GM18868 (cell line): Measurements from ENCODE around the gene PTPN12.
A peak's percentile ranks its signal among the peaks of the same experiment; 100 is the strongest.

Experiments
- ATAC-seq: cut with Tn5 transposase; IDR thresholded peaks from one replicate; pipeline ENCODE4 v1.9.1; 2021; ENCODE audit warnings: mild to moderate bottlenecking, moderate library complexity; ENCODE audit not compliant: unreplicated experiment

Gene PTPN12

DNA sequence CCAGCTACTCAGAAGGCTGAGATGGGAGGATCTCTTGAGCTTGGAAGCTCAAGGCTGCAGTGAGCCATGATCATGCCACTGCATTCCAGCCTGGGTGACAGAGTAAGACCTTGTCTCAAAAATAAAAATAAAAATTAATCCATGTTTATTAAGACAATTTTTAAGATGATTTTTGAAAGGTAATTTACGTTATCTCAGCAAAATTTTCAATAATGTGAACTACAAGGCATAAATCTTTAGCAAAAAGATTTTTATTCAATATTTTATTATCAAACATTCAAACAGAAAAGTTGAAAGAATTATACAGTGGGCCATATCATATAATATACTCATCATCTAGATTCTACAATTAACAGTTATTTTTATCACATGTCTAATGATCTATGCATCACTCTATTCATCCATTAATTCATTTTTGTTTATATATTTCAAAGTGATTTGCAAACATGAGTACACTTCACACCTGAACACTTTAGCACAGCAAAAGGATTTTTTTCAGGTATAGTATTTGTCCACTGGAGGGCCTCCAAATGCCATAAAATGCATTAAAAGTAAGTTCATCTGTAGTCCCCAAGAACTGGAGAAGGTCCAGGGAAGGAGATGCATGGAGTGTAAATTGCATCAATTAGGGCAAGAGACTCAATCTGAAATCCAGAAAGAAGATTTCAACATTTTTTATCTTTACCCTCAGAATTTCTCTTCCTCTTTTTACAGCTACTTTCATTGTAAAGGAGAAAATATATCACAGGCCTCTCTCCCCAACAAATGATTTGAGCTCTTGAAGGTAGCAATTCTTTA lies 120.5 kb downstream of the PTPN12 start:
- ATAC-seq: peak; percentile 82

DNA sequence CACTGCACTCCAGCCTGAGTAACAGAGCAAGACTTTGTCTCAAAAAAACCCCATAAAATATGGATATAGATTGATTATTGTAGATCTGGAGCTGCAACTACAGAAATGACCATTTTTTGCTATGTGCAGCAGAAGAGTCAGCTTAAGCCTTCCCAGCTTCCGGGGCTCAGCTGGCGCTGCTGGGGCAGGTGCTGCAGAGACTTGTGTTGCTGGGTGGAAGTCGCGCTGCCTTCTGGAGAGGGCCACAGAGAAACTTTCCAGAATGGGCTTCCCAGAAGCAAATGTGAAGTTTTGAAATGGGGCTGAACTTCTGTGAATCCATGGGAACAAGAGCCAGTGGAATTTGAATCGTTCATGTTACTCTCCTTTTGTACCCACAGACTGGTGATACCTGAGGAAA lies 121.8 kb downstream of the PTPN12 start:
- no peak for ATAC-seq

DNA sequence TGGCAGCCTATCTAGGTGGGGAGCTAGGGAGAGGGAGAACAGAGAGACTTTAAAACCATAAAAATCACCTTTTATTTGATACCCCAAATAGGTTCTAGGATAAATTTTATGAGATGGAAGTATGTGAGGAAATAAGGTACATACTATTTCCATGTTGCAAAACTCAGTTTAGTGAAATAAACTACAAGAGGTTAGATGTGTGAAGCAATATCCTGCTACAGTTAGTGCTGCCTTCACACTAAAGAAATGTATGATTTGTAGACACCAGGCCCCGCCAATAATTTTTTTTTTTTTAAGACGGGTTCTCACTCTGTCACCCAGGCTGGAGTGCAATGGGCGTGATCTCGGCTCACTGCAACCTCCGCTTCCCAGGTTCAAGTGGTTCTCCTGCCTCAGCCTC lies 124.7 kb downstream of the PTPN12 start:
- ATAC-seq: no peak

DNA sequence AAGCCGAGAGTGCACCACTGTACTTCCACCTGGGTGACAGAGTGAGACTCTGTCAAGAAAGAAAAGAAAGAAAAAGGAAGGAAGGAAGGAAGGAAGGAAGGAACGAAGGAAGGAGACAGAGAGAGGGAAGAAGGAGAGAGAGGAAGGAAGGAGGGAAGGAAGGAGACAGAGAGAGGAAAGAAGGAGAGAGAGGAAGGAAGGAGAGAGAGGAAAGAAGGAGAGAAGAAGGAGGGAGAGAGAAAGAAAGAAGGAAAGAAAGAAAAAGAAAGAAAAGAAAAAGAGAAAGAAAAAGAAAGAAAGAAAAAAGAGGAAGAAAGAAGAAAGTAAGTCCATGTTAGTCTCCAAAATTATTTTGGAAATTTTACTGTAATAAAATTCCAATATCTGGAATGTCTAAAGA lies 125.8 kb downstream of the PTPN12 start:
- no peak for ATAC-seq

DNA sequence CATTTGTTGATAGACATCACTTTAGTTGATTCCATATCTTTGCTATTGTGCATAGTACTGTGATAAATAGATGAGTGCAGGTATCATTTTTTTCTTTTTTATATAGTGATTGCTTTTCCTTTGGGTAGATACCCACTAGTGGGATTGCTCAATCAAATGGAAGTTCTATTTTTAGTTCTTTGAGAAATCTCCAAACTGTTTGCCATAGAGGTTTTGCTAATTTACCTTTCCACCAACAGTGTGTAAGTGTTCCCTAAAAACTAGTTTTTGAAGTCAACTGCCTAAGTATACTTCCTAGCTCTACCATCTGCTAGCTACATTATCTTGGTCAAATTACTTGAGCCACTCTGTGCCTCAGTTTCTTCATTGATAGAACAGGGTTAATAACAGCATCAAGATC lies 127.6 kb downstream of the PTPN12 start:
- ATAC-seq: no peak

DNA sequence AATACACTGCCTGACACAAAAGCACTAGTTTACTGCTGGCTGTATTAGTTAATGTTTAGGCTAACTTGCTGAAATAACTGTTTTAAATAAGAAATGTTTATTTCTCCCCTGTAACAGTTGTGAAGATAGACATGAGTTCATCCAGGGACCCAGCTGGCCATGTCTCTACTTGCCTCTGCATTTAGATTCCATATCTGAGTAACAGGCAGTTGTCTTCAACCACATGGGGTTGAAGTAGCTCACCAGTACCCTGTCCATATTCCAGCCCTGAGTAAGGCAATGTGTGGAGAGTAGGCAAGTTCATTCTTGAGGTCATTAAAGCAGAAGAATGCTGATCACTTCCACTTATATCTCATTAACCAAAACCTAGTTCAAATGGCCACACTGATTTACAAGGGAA lies 128.1 kb downstream of the PTPN12 start:
- no peak for ATAC-seq

DNA sequence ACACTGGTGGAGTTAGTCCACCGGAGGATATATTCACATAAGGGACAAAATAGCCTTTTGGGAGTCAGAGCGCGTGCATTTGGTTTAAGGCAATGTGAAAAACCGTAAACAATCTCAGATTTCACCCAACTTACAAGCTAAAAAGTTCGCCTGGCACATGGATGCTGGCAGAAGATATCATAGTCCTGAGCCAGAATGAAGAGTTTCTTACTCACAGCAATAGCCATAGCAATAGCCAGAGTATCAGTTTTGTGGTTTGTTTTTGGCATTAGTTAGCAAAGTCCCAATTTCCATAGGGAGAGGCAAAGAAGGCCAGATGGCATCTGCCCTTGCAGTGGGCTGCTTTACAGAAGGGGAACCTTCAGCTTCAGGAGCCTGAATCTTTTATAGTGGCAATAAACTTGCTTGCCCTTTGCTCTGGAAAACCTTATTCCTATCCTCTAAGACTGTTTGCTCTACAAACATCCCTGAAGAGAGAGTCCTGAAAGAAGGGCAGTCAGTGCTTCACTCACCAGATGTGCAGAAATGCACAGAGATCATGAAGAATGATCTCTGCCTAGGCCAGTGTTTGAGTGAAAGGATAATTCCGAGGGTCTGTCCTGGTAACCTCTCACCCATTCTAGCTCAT lies 130.5 kb downstream of the PTPN12 start:
- ATAC-seq: no peak

DNA sequence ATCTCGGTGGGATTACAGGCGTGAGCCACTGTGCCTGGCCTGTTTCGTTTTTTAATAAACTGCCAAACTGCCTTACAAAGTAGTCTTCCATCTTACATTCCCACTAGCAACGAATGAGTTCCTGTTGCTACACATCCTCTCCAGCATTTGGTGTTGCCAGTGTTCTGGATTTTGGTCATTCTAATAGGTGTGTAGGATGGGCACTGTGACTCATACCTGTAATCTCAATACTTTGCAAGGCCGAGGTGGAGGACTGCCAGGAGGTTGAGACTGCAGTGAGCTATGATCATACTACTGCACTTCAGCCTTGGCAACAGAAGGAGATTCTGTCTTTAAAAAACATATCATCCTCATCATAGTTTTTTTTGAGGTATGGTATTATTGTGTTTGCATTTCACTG lies 137.8 kb downstream of the PTPN12 start:
- peak; percentile 91 for ATAC-seq

DNA sequence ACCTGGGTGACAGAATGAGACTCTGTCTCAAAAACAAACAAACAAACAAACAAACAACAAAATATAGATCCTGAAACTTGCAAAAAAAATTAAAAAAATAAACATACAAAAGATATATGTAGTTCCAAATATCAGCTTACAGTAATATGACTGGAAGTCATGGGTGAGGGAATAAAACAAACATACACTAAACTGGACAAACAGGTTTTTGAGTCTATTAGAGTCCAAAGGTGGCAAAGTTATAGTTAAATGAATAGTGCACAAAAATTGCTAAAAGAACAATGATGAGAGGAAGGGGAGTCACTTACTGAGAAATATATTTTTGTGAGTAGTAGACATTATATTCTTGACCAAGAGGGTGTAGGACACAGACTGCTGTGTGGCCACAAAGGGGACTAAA lies 142.5 kb downstream of the PTPN12 start:
- ATAC-seq: no peak

DNA sequence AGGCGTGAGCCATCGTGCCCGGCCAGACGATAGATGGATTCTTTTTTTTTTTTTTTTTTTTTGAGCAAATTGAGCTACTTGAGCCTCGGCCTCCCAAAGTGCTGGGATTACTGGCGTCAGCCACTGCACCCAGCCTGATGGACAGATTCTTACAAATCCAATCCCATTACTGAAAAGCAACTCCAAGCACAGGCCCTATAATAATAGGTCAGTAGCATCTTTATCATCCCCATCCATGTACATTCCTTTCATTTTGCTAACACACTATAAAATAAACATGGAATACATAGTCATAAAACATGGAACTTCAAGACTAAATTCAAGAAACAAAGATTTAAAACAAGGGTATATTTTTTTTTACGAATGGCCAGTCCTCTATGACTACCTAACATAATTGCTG lies 143.2 kb downstream of the PTPN12 start:
- ATAC-seq: no peak

DNA sequence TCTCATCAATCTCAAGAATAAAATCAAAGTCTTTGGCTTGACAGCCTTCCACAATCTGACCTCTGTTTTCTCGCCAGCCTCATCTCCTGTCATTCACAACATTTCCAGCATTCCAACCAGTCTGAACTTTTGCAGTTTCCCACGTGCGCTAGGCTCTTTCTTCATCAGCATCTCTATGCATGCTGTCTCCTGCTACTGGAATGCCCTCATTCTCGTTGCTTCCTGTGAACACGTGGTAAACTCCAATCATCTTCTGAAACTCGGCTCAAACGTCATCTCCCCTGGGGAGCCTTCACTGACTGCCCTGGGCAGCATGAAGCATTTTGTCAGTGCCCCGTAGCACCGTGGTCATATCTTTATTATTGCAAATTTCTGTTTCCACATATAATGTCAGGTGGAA lies 146.9 kb downstream of the PTPN12 start:
- no peak for ATAC-seq

DNA sequence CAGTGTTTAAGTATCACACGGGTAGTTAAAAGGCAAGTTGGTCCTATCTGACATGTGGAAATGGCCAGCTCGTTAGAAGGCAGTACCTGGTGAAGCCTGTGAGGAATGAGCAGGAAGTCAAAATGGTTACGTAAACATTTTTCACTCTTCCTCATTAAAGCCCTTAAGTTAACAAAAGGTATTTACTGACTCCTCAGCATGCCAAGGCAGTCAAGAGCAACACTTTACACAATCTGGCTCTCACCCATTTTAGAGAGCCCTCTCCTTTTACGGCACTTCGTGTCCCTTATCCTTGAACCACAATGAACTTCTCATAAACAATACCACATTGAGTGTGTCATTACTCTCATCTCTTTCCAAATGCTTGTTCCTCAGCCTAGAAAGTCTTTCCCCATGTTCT lies 148.1 kb downstream of the PTPN12 start:
- ATAC-seq: no peak

DNA sequence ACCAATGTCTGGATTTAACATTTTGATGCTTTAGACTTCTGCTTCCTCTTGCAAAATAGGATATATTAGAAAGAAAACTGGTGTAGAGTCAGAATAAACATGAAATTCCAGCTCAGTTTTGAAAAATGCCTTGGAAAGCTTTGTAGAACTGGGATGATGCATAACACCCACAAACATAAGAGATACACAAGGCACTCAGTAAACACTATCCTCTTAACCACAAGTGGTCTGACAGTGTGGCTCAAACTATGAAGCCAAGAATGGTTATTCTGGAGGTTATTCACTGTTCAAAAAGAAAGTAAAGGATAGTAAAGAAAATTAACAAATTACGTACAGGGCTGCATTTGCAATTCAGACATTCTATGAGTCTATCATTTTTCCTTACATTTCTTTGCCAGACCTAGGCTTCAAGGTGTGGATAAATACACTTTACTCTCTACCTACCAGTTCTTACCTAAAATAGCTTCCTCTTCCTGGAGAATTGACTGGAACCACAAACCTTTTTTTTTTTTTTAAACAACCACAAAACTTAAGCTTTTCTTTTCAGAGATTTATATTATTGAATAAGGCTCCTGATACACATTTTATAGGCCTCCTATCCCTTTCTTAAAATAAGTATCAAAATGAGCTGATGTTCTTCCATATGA lies 150.1 kb downstream of the PTPN12 start:
- no peak for ATAC-seq

DNA sequence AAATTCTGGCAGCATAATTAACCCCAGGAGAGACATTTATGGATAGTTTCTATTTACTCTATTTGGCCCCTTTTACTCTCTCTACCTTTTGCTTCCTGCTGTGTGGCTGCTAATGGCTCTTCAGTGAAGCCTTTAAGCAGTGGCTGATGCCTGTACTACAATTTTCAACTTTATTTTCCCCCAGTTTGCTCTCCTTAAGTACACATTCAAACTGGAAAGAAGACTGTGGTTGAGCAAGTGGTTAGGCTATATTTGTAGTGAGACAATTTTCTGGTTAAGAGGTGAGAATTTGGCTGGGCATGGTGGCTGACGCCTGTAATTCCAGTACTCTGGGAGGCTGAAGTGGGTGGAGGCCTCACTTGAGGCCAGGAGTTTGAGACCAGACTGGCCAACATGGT lies 150.7 kb downstream of the PTPN12 start:
- ATAC-seq: peak; percentile 48
